IPS-11a (cell line): ENCODE measurements around the gene CNDP2.

Source experiments
- H3K4me3 ChIP-seq: one replicate; pipeline ENCODE4 v1.5.1; 2013; ENCODE audit warnings: low read depth, low read length, control low read depth

The CNDP2 gene

GRCh38 chr18:74472312-74472711, 23.9 kb upstream of the CNDP2 start:
- no peak overlapping the region for H3K4me3 ChIP-seq

GRCh38 chr18:74473976-74474640, 22.1 kb upstream of the CNDP2 start:
- no peak overlapping the region for H3K4me3 ChIP-seq

GRCh38 chr18:74476140-74476539, 20.0 kb upstream of the CNDP2 start:
- no peak overlapping the region for H3K4me3 ChIP-seq

- no peak overlapping the region for H3K4me3 ChIP-seq
Measured at GRCh38 chr18:74477771-74478170, 18.4 kb upstream of the CNDP2 start.

- no peak overlapping the region for H3K4me3 ChIP-seq
Measured at GRCh38 chr18:74478316-74478715, 17.8 kb upstream of the CNDP2 start.

- no peak overlapping the region for H3K4me3 ChIP-seq
Measured at GRCh38 chr18:74478880-74479279, 17.3 kb upstream of the CNDP2 start.

- H3K4me3 ChIP-seq: no peak overlapping the region
Measured at GRCh38 chr18:74479486-74480148, 16.5 kb upstream of the CNDP2 start.

GRCh38 chr18:74480149-74480651, 16.0 kb upstream of the CNDP2 start:
- no peak overlapping the region for H3K4me3 ChIP-seq

- H3K4me3 ChIP-seq: no peak overlapping the region
Measured at GRCh38 chr18:74482697-74483096, 13.5 kb upstream of the CNDP2 start.

GRCh38 chr18:74486119-74486849, 9.9 kb upstream of the CNDP2 start:
- no peak overlapping the region for H3K4me3 ChIP-seq

GRCh38 chr18:74488354-74488753, 7.8 kb upstream of the CNDP2 start:
- no peak overlapping the region for H3K4me3 ChIP-seq

- no peak overlapping the region for H3K4me3 ChIP-seq
Measured at GRCh38 chr18:74488864-74489263, 7.3 kb upstream of the CNDP2 start.

GRCh38 chr18:74489676-74490075, 6.5 kb upstream of the CNDP2 start:
- no peak overlapping the region for H3K4me3 ChIP-seq

- H3K4me3 ChIP-seq: no peak overlapping the region
Measured at GRCh38 chr18:74492259-74492658, 3.9 kb upstream of the CNDP2 start.

GRCh38 chr18:74493689-74494088, 2.5 kb upstream of the CNDP2 start:
- H3K4me3 ChIP-seq: no peak overlapping the region

GRCh38 chr18:74494514-74494913, 1.6 kb upstream of the CNDP2 start:
- no peak overlapping the region for H3K4me3 ChIP-seq

- peak overlapping the region; percentile 82 for H3K4me3 ChIP-seq
Measured at GRCh38 chr18:74496508-74497323, 553 bp downstream of the CNDP2 start.

GRCh38 chr18:74497324-74497676, 1.1 kb downstream of the CNDP2 start:
- peak overlapping the region; percentile 82 for H3K4me3 ChIP-seq

GRCh38 chr18:74497778-74498177, 1.6 kb downstream of the CNDP2 start:
- no peak overlapping the region for H3K4me3 ChIP-seq

GRCh38 chr18:74498712-74499627, 2.8 kb downstream of the CNDP2 start:
- no peak overlapping the region for H3K4me3 ChIP-seq
